SK-N-SH treated with all-trans-retinoic acid at 6 μM for 48 hours (cell line): ENCODE data around the gene KRT15.

Experiments used
- ATAC-seq: fragments of 200-7000 bp; cut with Tn5 transposase; 3 replicates; pipeline ENCODE4 v1.9.1; 2020; ENCODE audit warnings: mild to moderate bottlenecking, moderate library complexity
- ARNTL ChIP-seq: fragments of 450-650 bp; formaldehyde crosslinking; IDR thresholded peaks from 2 replicates; pipeline ENCODE4 v1.5.0; 2020; ENCODE audit warnings: low read depth, mild to moderate bottlenecking, moderate library complexity, borderline replicate concordance
- BACH2 ChIP-seq: fragments of 250-450 bp; sonication (Bioruptor Pico); IDR thresholded peaks from 2 replicates; pipeline ENCODE4 v1.9.0; 2021; ENCODE audit warnings: mild to moderate bottlenecking, borderline replicate concordance
- CREB5 ChIP-seq: fragments of 250-450 bp; sonication (Bioruptor Pico); IDR thresholded peaks from 2 replicates; pipeline ENCODE4 v1.5.1; 2020; ENCODE audit warnings: low read depth, mild to moderate bottlenecking, moderate library complexity
- CSDC2 ChIP-seq: fragments of 250-450 bp; sonication (Bioruptor Pico); IDR thresholded peaks from 2 replicates; pipeline ENCODE4 v1.5.0; 2020; ENCODE audit warnings: mild to moderate bottlenecking, moderate library complexity
- CSRNP3 ChIP-seq: fragments of 250-450 bp; sonication (Bioruptor Pico); IDR thresholded peaks from 2 replicates; pipeline ENCODE4 v1.5.1; 2021; ENCODE audit warnings: mild to moderate bottlenecking, moderate library complexity
- ISL1 ChIP-seq: fragments of 250-450 bp; sonication (Bioruptor Pico); IDR thresholded peaks from 2 replicates; pipeline ENCODE4 v2.1.2; 2022; ENCODE audit warnings: mild to moderate bottlenecking, moderate library complexity
- OSR1 ChIP-seq: fragments of 250-450 bp; sonication (Bioruptor Pico); IDR thresholded peaks from 2 replicates; pipeline ENCODE4 v1.8.0; 2022; ENCODE audit warnings: moderate library complexity, mild to moderate bottlenecking, inconsistent platforms
- PATZ1 ChIP-seq: fragments of 250-450 bp; sonication (Bioruptor Pico); IDR thresholded peaks from 2 replicates; pipeline ENCODE4 v1.8.0; 2020; ENCODE audit warnings: mild to moderate bottlenecking, moderate library complexity, borderline replicate concordance
- POU6F1 ChIP-seq: fragments of 250-450 bp; sonication (Bioruptor Pico); IDR thresholded peaks from 2 replicates; pipeline ENCODE4 v1.8.0; 2021; ENCODE audit warnings: low read depth, mild to moderate bottlenecking, moderate library complexity, borderline replicate concordance
- PPARA ChIP-seq: fragments of 250-450 bp; sonication (Bioruptor Pico); IDR thresholded peaks from 2 replicates; pipeline ENCODE4 v1.5.0; 2020; ENCODE audit warnings: mild to moderate bottlenecking, borderline replicate concordance
- RARB ChIP-seq: fragments of 250-450 bp; sonication (Bioruptor Pico); IDR thresholded peaks from 2 replicates; pipeline ENCODE4 v1.8.0; 2021; ENCODE audit warnings: mild to moderate bottlenecking, moderate library complexity
- SNAI2 ChIP-seq: fragments of 250-450 bp; sonication (Bioruptor Pico); IDR thresholded peaks from 2 replicates; pipeline ENCODE4 v1.5.0; 2020; ENCODE audit warnings: mild to moderate bottlenecking, moderate library complexity
- TCF4 ChIP-seq: fragments of 250-450 bp; sonication (Bioruptor Pico); IDR thresholded peaks from 2 replicates; pipeline ENCODE4 v1.8.0; 2021; ENCODE audit warnings: mild to moderate bottlenecking, moderate library complexity, borderline replicate concordance
- TSHZ2 ChIP-seq: fragments of 250-450 bp; sonication (Bioruptor Pico); IDR thresholded peaks from 2 replicates; pipeline ENCODE4 v1.5.0; 2020; ENCODE audit warnings: mild to moderate bottlenecking, moderate library complexity
- ZC3H10 ChIP-seq: fragments of 250-450 bp; sonication (Bioruptor Pico); IDR thresholded peaks from 2 replicates; pipeline ENCODE4 v1.5.1; 2021; ENCODE audit warnings: mild to moderate bottlenecking, moderate library complexity
- ZFP3 ChIP-seq: fragments of 250-450 bp; sonication (Bioruptor Pico); IDR thresholded peaks from 2 replicates; pipeline ENCODE4 v1.5.0; 2020; ENCODE audit warnings: mild to moderate bottlenecking, moderate library complexity
- ZFP30 ChIP-seq: fragments of 450-650 bp; formaldehyde crosslinking; IDR thresholded peaks from 2 replicates; pipeline ENCODE4 v1.5.0; 2022; ENCODE audit warnings: mild to moderate bottlenecking, moderate library complexity
- ZNF565 ChIP-seq: fragments of 450-650 bp; formaldehyde crosslinking; conservative IDR thresholded peaks from 2 replicates; pipeline ENCODE4 v1.5.0; 2020; ENCODE audit warnings: low read depth, mild to moderate bottlenecking, moderate library complexity
- ZNF70 ChIP-seq: fragments of 450-650 bp; formaldehyde crosslinking; IDR thresholded peaks from 2 replicates; pipeline ENCODE4 v1.5.0; 2020; ENCODE audit warnings: mild to moderate bottlenecking, moderate library complexity
- ZNF8 ChIP-seq: fragments of 450-650 bp; formaldehyde crosslinking; IDR thresholded peaks from 2 replicates; pipeline ENCODE4 v1.5.0; 2020; ENCODE audit warnings: mild to moderate bottlenecking, moderate library complexity

KRT15 gene

GRCh38 chr17:41547921-41548843 is 29.5 kb upstream of the KRT15 start:
- peak; percentile 87 for ATAC-seq
- TF ChIP-seq ZFP3 (peak; percentile 75), CSDC2 (CRISPR knock-in tag) (no peak)

- peak; percentile 43 for ATAC-seq
- TF ChIP-seq POU6F1 (CRISPR knock-in tag) (no peak), ARNTL (CRISPR knock-in tag) (no peak), PPARA (CRISPR knock-in tag) (no peak), ZFP3 (no peak), ZC3H10 (CRISPR knock-in tag) (no peak), RARB (no peak), CREB5 (no peak)
Measured at GRCh38 chr17:41547378-41547841, 28.7 kb upstream of the KRT15 start.

- TF ChIP-seq ISL1 (CRISPR knock-in tag) (no peak), TCF4 (CRISPR knock-in tag) (no peak), PATZ1 (CRISPR knock-in tag) (no peak), PPARA (CRISPR knock-in tag) (no peak), POU6F1 (CRISPR knock-in tag) (no peak), CREB5 (no peak), ZNF70 (no peak), CSDC2 (CRISPR knock-in tag) (no peak), ARNTL (CRISPR knock-in tag) (no peak), ZNF8 (no peak), CSRNP3 (CRISPR knock-in tag) (no peak), BACH2 (CRISPR knock-in tag) (no peak), ZFP3 (no peak), OSR1 (CRISPR knock-in tag) (no peak), SNAI2 (CRISPR knock-in tag) (no peak), ZFP30 (CRISPR knock-in tag) (no peak), ZC3H10 (CRISPR knock-in tag) (no peak), ZNF565 (no peak), TSHZ2 (no peak)
- no peak for ATAC-seq
Measured at GRCh38 chr17:41546819-41547218, 28.1 kb upstream of the KRT15 start.
